ENCODE results near the gene EVI2B.
"Not testable (repeated sequence)": the region's sequence is repeated elsewhere in the genome, so short reads cannot be mapped to it uniquely, and the experiment has no call there.

GRCh38 chr17:31262923-31263322 lies 50.9 kb downstream of the EVI2B start:
- TF ChIP-seq, protein P1, sequence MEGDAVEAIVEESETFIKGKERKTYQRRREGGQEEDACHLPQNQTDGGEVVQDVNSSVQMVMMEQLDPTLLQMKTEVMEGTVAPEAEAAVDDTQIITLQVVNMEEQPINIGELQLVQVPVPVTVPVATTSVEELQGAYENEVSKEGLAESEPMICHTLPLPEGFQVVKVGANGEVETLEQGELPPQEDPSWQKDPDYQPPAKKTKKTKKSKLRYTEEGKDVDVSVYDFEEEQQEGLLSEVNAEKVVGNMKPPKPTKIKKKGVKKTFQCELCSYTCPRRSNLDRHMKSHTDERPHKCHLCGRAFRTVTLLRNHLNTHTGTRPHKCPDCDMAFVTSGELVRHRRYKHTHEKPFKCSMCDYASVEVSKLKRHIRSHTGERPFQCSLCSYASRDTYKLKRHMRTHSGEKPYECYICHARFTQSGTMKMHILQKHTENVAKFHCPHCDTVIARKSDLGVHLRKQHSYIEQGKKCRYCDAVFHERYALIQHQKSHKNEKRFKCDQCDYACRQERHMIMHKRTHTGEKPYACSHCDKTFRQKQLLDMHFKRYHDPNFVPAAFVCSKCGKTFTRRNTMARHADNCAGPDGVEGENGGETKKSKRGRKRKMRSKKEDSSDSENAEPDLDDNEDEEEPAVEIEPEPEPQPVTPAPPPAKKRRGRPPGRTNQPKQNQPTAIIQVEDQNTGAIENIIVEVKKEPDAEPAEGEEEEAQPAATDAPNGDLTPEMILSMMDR (conservative IDR thresholded peaks at IDR 0.05), result not testable (repeated sequence)
- TF ChIP-seq ZFX (IDR thresholded peaks at IDR 0.05), result not testable (repeated sequence)

Data from C4-2B (cell line).